Limb (tissue), 2 donors: Measurements from ENCODE around the gene CEACAM7.
"Not testable (repeated sequence)": the region's sequence is repeated elsewhere in the genome, so short reads cannot be mapped to it uniquely, and the experiment has no call there.

Source experiments
- DNase-seq, 2 donors: peaks; one replicate each; pipeline ENCODE4 v3.0.0-alpha.2; 2016; ENCODE audit errors: extremely low spot score in 2 of 2

Gene CEACAM7

GRCh38 chr19:41657157-41657556 lies 30.9 kb downstream of the CEACAM7 start:
- DNase-seq, result no peak

DNA sequence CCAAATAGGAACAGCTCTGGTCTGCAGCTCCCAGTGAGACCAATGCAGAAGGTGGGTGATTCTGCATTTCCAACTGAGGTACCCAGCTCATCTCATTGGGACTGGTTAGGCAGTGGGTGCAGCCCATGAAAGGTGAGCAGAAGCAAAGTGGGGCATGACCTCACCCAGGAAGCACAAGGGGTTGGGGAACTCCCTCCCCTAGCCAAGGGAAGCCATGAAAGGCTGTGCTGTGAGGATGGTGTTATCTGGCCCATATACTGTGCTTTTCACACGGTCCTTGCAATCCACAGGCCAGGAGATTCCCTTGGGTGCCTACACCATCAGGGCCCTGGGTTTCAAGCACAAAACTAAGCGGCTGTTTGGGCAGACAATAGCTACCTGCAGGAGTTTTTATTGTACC lies 31.3 kb downstream of the CEACAM7 start:
- DNase-seq, result not testable (repeated sequence)

DNA sequence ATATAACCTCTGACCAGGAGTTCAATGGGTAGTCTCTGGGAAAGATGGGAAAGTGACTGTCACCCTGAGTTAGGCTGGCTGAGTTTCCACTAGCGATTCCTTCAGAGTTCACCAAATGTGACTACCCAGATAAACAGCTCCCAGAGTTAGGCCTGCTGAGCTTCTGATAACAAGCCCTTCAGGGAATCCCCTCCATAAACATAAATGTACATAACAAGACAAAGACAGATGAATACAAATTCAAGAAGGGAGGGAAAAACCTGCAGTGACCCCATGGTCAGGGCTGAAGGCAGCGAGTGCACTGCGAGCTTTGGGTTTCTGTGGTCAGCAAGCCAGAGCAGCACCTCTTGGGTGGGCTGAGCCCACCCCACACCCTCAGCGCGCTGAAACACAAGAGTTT lies 35.8 kb downstream of the CEACAM7 start:
- DNase-seq, result no peak

DNA sequence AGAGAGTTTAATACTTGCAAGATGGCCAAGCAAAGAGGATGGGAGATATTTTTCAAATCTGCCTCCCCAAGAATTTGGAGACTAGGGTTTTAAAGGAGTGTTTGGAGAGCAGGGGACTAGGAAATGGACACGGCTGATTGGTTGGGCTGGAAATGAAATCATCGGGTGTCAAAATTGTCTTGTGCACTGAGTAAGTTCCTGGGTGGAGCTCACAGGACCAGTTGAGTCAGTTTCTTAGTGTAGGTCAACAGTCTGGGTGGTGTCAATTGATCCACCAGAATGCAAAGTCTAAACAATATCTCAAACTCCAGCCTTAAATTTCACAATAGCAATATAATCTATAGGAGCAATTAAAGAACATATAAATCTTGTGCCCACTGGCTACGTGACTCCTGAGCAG lies 38.2 kb downstream of the CEACAM7 start:
- no peak for DNase-seq

DNA sequence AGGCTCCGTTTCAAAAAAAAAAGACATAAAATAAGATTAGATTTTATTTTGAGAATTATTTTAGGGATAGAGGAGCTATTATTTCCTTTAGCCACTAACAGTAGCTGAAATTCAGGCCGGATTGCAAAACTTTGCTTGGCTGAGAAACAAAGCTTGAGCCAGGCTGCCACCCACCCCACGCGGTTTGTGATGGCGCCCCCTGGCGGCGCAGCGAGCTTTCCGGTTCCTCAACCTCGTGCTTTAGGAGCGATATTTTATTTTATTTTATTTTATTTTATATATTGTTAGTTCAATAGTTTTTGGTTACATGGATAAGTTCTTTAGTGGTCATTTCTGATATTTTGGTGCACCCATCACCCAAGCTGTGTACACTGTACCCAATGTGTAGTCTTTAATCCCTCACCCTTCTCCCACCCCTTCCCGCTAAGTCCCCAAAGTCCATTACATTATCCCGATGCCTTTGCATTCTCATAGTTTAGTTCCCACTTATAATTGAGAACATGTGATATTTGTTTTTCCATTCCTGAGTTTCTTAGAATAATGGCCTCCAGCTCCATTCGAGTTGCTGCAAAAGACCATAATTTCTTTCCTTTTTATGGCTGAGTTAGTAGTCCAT lies 41.4 kb downstream of the CEACAM7 start:
- no peak for DNase-seq

- DNase-seq, result peak; percentile 4 to 42
Measured at GRCh38 chr19:41641879-41642485, 46.1 kb downstream of the CEACAM7 start.

DNA sequence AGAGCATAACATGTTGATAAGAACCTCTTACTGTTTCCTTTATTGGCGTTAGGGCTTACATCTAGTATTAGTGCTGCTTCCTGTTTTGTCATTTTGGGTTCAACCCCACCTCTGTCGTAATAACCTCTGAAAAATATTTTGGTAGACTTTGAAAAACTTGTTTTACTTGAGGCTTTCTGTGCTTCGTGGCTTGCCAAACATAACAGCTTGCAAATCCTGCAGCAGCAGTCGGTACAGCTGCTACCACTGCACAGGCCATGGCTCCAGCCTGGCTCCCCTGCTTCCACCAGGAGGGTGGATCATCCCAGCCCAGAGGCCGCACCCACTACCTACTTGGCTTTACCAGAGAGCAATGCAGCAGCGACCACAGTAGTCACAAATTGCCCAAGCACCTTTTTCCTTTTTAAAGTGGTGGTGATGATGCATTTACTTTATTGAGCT lies 49.4 kb downstream of the CEACAM7 start:
- DNase-seq, result no peak

DNA sequence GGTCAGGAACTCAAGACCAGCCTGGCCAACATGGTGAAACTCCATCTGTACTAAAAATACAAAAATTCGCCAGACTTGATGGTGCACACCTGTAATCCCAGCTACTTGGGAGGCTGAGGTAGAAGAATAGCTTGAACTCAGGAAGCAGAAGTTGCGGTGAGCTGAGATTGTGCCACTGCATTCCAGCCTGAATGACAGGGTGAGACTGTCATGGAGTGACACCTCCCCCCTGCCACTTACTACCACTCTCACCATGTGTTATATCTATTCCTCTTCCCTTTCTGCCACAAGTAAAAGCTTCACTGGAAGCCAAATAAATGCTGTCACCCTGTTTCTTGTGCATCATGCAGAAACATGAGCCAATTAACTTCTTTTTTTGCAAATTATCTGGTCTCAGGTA lies 50.6 kb downstream of the CEACAM7 start:
- no peak for DNase-seq

DNA sequence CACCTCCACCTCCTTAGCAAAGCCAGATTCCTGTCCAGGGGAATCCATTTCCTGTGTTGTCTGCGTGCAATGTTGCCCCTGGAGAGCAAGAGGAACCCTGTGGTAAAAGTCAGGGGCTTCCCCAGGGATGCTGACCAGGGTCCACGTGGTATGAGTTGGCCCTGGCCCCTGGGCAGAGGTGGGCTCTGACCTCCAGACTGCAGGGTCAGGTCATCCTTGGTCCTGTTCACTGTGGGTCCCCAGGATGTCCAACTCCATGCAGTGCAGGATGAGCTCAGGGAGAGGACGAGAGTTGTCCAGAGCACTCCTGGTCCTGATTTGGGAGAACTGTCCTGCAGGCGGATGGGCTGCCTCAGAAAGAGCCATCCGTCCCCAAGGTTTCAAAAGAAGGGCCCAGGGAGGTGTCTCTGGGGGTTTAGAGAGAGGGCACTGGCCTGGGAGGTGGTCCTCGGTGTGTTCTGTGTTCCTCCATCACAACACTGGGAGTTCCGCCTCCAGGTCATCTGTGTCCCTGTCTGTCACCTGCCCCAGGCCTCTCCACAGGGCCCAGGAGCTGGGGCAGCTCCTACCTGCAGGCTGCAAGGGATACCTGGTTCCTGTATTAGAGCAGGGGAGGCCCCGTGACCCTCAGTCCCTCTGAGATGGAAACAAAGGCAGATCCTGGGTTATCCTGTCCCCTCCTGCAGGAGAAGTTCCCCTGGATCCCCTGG lies 59.9 kb downstream of the CEACAM7 start:
- no peak for DNase-seq

GRCh38 chr19:41626877-41627276 lies 61.2 kb downstream of the CEACAM7 start, which contains the start of gene CEACAM4:
Gene CEACAM4 (minus strand): TSS chr19:41627074. CDS start chr19:41626963, 111 bp downstream.
- no peak for DNase-seq

- no peak for DNase-seq
Measured at GRCh38 chr19:41626278-41626677, 61.8 kb downstream of the CEACAM7 start.

DNA sequence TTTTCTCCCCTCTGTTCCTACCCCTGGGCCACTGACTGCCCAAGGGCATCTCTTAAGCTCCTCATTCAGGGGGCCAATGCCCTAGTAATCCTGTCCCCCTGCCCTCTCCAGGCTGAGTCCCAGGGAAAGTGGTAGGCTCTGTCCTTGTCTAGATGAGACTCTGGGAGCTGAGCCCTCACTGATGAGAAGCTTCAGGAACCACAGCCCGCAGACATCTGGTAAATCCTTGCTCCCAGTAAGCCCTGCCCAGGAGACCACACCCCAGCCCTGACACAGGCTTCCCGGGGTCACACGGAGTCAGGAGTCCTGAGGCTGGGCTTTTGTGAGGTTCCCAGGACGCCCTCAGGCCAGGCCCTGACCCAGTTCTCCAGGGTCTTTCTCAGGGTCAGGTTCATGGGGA lies 63.1 kb downstream of the CEACAM7 start:
- no peak for DNase-seq

- no peak for DNase-seq
Measured at GRCh38 chr19:41624515-41624914, 63.6 kb downstream of the CEACAM7 start.

- no peak for DNase-seq
Measured at GRCh38 chr19:41623360-41623759, 64.7 kb downstream of the CEACAM7 start.
